HCT116 (cell line): Measurements from ENCODE around the gene LYPD4. TPM values are rescaled to one million over a fixed set of nuclear protein-coding genes. Genes with fewer than 3 reads are reported as not detected.

Source experiments
- ATAC-seq: fragments of 200-7000 bp; cut with Tn5 transposase; 2 replicates; pipeline ENCODE4 v1.9.1; 2020; ENCODE audit warnings: mild to moderate bottlenecking, moderate library complexity
- BruUV-seq: library from RNA; stranded (reverse); fragments of 400-500 nt; replicated peaks from 2 replicates; lab custom pipeline; 2021; lab: Mats Ljungman, UMichigan
- CTCF ChIA-PET: fragments of 300-600 bp; sonication (Branson Sonifier 250); formaldehyde crosslinking; loops from one replicate; lab custom pipeline; 2021; ENCODE audit warnings: antibody characterized with exemption; lab: Charles Lee
- POLR2A ChIA-PET: fragments of 300-600, 350-600 bp; sonication (Branson Sonifier 250); formaldehyde crosslinking; loops from one replicate; lab custom pipeline; 2021; ENCODE audit warnings: antibody characterized with exemption; lab: Charles Lee
- RAD21 ChIA-PET, 2 experiments: fragments of 300-600 bp; sonication (Branson Sonifier 250); formaldehyde crosslinking; loops; one replicate each; lab custom pipeline; 2023; ENCODE audit warnings: low total read pairs in 2 of 2; ENCODE audit not compliant: uncharacterized antibody in 2 of 2, unreplicated experiment in 2 of 2, low non-redundant PET in 1 of 2; lab: Charles Lee
- DNase-seq: peaks from one replicate; pipeline ENCODE4 v3.0.0-alpha.2; 2010; ENCODE audit warnings: low read depth, low spot score
- H2AFZ ChIP-seq: fragments of 200-600 bp; shearing (Covaris generic), sonication (generic); 2 replicates; pipeline ENCODE4 v1.6.1; 2017; ENCODE audit warnings: low read depth, mixed run types, mixed read lengths, antibody characterized with exemption, low read length; ENCODE audit not compliant: poor library complexity, severe bottlenecking
- H3K27ac ChIP-seq: 2 replicates; pipeline ENCODE4 v1.5.1; 2012; ENCODE audit warnings: low read depth, low read length
- H3K27me3 ChIP-seq: fragments of 200-600 bp; sonication (generic); 2 replicates; pipeline ENCODE4 v1.6.1; 2016; ENCODE audit warnings: mixed run types, low read length, mixed read lengths; ENCODE audit not compliant: insufficient read depth
- H3K36me3 ChIP-seq, 2 experiments: fragments of 200-500 bp in 1 of 2; fragments of 200-600 bp in 1 of 2; sonication (Bioruptor generic) in 1 of 2; sonication (generic) in 1 of 2; 2 replicates each; pipeline versions ENCODE4 v1.5.1 to v1.6.1; 2014 to 2016; ENCODE audit warnings: low read length in 2 of 2, inconsistent platforms in 1 of 2, mixed read lengths in 1 of 2, mixed run types in 1 of 2; ENCODE audit not compliant: insufficient read depth in 2 of 2, control insufficient read depth in 1 of 2
- H3K4me1 ChIP-seq, 2 experiments: fragments of 200-600 bp in 1 of 2; sonication (generic) in 1 of 2; 2 replicates each; pipeline versions ENCODE4 v1.5.1 to v1.6.1; 2012 to 2017; ENCODE audit warnings: low read length in 2 of 2, inconsistent platforms in 1 of 2, mild to moderate bottlenecking in 1 of 2, mixed read lengths in 1 of 2, mixed run types in 1 of 2, moderate library complexity in 1 of 2; ENCODE audit not compliant: insufficient read depth in 2 of 2, control insufficient read depth in 1 of 2
- H3K4me2 ChIP-seq: fragments of 200-600 bp; sonication (generic); 2 replicates; pipeline ENCODE4 v1.6.1; 2017; ENCODE audit warnings: mixed run types, low read length, mixed read lengths
- H3K4me3 ChIP-seq, 2 experiments: fragments of 200-600 bp in 1 of 2; sonication (generic) in 1 of 2; replicated peaks in 1 of 2; 2 replicates each; pipeline ENCODE4 v1.5.1; 2011 to 2016; ENCODE audit warnings: low read length in 2 of 2, control low read depth in 1 of 2, low read depth in 1 of 2, mild to moderate bottlenecking in 1 of 2, mixed read lengths in 1 of 2, mixed run types in 1 of 2
- H3K79me2 ChIP-seq: fragments of 200-600 bp; sonication (generic); 2 replicates; pipeline ENCODE4 v1.6.1; 2017; ENCODE audit warnings: mild to moderate bottlenecking, mixed run types, low read length, moderate library complexity, mixed read lengths; ENCODE audit not compliant: insufficient read depth
- H3K9ac ChIP-seq: fragments of 200-600 bp; sonication (generic); 2 replicates; pipeline ENCODE4 v1.6.1; 2016; ENCODE audit warnings: low read length, mixed read lengths
- H3K9me2 ChIP-seq: fragments of 200-600 bp; sonication (generic), shearing (Covaris generic); 2 replicates; pipeline ENCODE4 v1.6.1; 2017; ENCODE audit warnings: mixed run types, mild to moderate bottlenecking, moderate library complexity; ENCODE audit not compliant: insufficient read depth
- H3K9me3 ChIP-seq, 2 experiments: fragments of 200-500 bp in 1 of 2; fragments of 200-600 bp in 1 of 2; sonication (Bioruptor generic) in 1 of 2; sonication (generic) in 1 of 2; 2 replicates each; pipeline ENCODE4 v1.6.1; 2014 to 2017; ENCODE audit warnings: low read length in 2 of 2, mixed read lengths in 2 of 2, inconsistent platforms in 1 of 2, low read depth in 1 of 2, mild to moderate bottlenecking in 1 of 2, mixed run types in 1 of 2, moderate library complexity in 1 of 2; ENCODE audit not compliant: control insufficient read depth in 1 of 2, insufficient read depth in 1 of 2
- H4K20me1 ChIP-seq: fragments of 200-600 bp; sonication (generic), shearing (Covaris generic); 2 replicates; pipeline ENCODE4 v1.6.1; 2017; ENCODE audit warnings: mixed run types, mild to moderate bottlenecking, moderate library complexity; ENCODE audit not compliant: insufficient read depth
- CBX3 ChIP-seq: IDR thresholded peaks from 2 replicates; pipeline ENCODE4 v1.6.1; 2012; ENCODE audit warnings: low read depth
- CEBPB ChIP-seq: IDR thresholded peaks from 2 replicates; pipeline ENCODE4 v1.6.1; 2012; ENCODE audit warnings: low read depth
- CTCF ChIP-seq, 3 experiments: fragments of 200-600 bp in 1 of 3; sonication (generic) in 1 of 3; IDR thresholded peaks in 2 of 3; conservative IDR thresholded peaks in 1 of 3; 2 replicates each; pipeline ENCODE4 v1.5.1; 2012 to 2017; ENCODE audit warnings: low read depth in 2 of 3, low read length in 2 of 3, antibody characterized with exemption in 1 of 3, borderline replicate concordance in 1 of 3, control low read depth in 1 of 3, mild to moderate bottlenecking in 1 of 3, mixed read lengths in 1 of 3, mixed run types in 1 of 3, moderate library complexity in 1 of 3; ENCODE audit not compliant: insufficient read depth in 1 of 3
- ELF1 ChIP-seq: IDR thresholded peaks from 2 replicates; pipeline ENCODE4 v1.6.1; 2012; ENCODE audit warnings: low read depth, borderline replicate concordance
- EZH2 ChIP-seq: fragments of 200-600 bp; sonication (generic); IDR thresholded peaks from 2 replicates; pipeline ENCODE4 v1.6.1; 2017; ENCODE audit warnings: antibody characterized with exemption, mixed run types
- EZH2phosphoT487 ChIP-seq: fragments of 200-600 bp; IDR thresholded peaks from 2 replicates; pipeline ENCODE4 v1.6.1; 2018; ENCODE audit warnings: antibody characterized with exemption, borderline replicate concordance
- JUND ChIP-seq: IDR thresholded peaks from 2 replicates; pipeline ENCODE4 v1.6.1; 2012
- MAX ChIP-seq: IDR thresholded peaks from 2 replicates; pipeline ENCODE4 v1.6.1; 2012
- POLR2A ChIP-seq: IDR thresholded peaks from 2 replicates; pipeline ENCODE4 v1.7.0; 2011; ENCODE audit warnings: borderline replicate concordance; ENCODE audit not compliant: insufficient read depth, insufficient read length; ENCODE audit errors: extremely low read depth
- POLR2AphosphoS5 ChIP-seq: IDR thresholded peaks from 2 replicates; pipeline ENCODE4 v1.6.1; 2011; ENCODE audit warnings: mild to moderate bottlenecking, low read depth, low read length, moderate library complexity
- RAD21 ChIP-seq: IDR thresholded peaks from 2 replicates; pipeline ENCODE4 v1.6.1; 2012; ENCODE audit warnings: low read depth, mild to moderate bottlenecking
- SIN3A ChIP-seq: IDR thresholded peaks from 2 replicates; pipeline ENCODE4 v1.6.1; 2012; ENCODE audit warnings: low read depth
- TCF7L2 ChIP-seq: IDR thresholded peaks from 2 replicates; pipeline ENCODE4 v1.7.0; 2011; ENCODE audit warnings: borderline replicate concordance, inconsistent platforms; ENCODE audit not compliant: insufficient read depth, insufficient read length; ENCODE audit errors: extremely low read depth
- YY1 ChIP-seq: IDR thresholded peaks from 2 replicates; pipeline ENCODE4 v1.6.1; 2011; ENCODE audit warnings: low read length, low read depth, moderate library complexity, mild to moderate bottlenecking; ENCODE audit not compliant: insufficient replicate concordance; ENCODE audit errors: extremely low read depth
- ZFX ChIP-seq: fragments of 450-650 bp; IDR thresholded peaks from 2 replicates; pipeline ENCODE4 v1.6.1; 2017
- ZNF274 ChIP-seq: fragments of 200-500 bp; sonication (Bioruptor generic); IDR thresholded peaks from 2 replicates; pipeline ENCODE4 v1.6.1; 2014; ENCODE audit warnings: mild to moderate bottlenecking, low read depth, low read length, inconsistent platforms
- intact Hi-C: fragments of 100-400 bp; cut with micrococcal nuclease; formaldehyde crosslinking; loops from 2 replicates; pipeline ENCODE4 v1.10.0; 2022
- total RNA-seq: library from RNA; stranded (reverse); gene quantifications from one replicate; pipeline ENCODE4 v1.2.1, GENCODE V29; 2021; ENCODE audit not compliant: unreplicated experiment
- TF ChIP-seq, protein P1 (sequence below): IDR thresholded peaks from 2 replicates; pipeline ENCODE4 v1.6.1; 2012; ENCODE audit warnings: low read depth

LYPD4 gene
- total RNA-seq, 1 experiment from 2014 or later: not detected

- CTCF ChIA-PET: no interaction called here
- no peak for DNase-seq
- H3K79me2 ChIP-seq: no peaks in the 10 kb centered on the region
- no peaks in the 10 kb centered on the region for H3K9me2 ChIP-seq
- intact Hi-C loops: no loop called here
- no peaks in the 10 kb centered on the region for H3K36me3 ChIP-seq
- RAD21 ChIA-PET: no interaction called here
- no peak for TF ChIP-seq POLR2A
- no peak for ATAC-seq
- H2AFZ ChIP-seq: no peak within 1 kb of the TSS
- POLR2A ChIA-PET: no interaction called here
- H3K4me3 ChIP-seq: no peak within 1 kb of the TSS
- H3K9ac ChIP-seq: no peak within 1 kb of the TSS
- H4K20me1 ChIP-seq: no peaks in the 10 kb centered on the region
- no peak within 1 kb of the TSS for H3K27ac ChIP-seq
- H3K4me2 ChIP-seq: no peak within 1 kb of the TSS
- H3K9me3 ChIP-seq: no peaks in the 10 kb centered on the region
- no TSS peak for BruUV-seq
- no peaks in the 10 kb centered on the region for H3K27me3 ChIP-seq
- H3K4me1 ChIP-seq: no peaks in the 10 kb centered on the region
Observed at GRCh38 chr19:41845001-41845050, 343 bp upstream of the LYPD4 start, which contains the start of gene DMRTC2. Gene DMRTC2, plus strand, starts transcription at chr19:41845042. Its CDS starts 2,387 bp downstream, at chr19:41847429.

GRCh38 chr19:41843371-41843770 lies 1.1 kb downstream of the LYPD4 start:
- H3K4me3 ChIP-seq: no peak overlapping the region
- no peak overlapping the region for H3K4me2 ChIP-seq
- no TSS peak for BruUV-seq
- no peak for ATAC-seq
- no peaks in the 10 kb centered on the region for H3K9me2 ChIP-seq
- ChIA-PET CTCF (no interaction called here), POLR2A (interaction anchor here (0.9 kb wide), 1 partner anchor 16 kb away, joined by 3 read pairs; the partner anchor contains the start of gene RPS19)
- no peak overlapping the region for H2AFZ ChIP-seq
- no peak overlapping the region for H3K9ac ChIP-seq
- TF ChIP-seq CTCF (IDR thresholded peaks at IDR 0.05 in 2 of 3, conservative IDR thresholded peaks at IDR 0.05 in 1 of 3; ENCODE audit: borderline replicate concordance in 1 of 3, insufficient read depth in 1 of 3, low read depth in 2 of 3, low read length in 2 of 3) (no peak), ZFX (no peak), CEBPB (no peak), ZNF274 (no peak), POLR2AphosphoS5 (no peak), SIN3A (no peak), TCF7L2 (no peak), RAD21 (no peak), YY1 (no peak), MAX (no peak), JUND (no peak), EZH2phosphoT487 (no peak), EZH2 (no peak), CBX3 (no peak), ELF1 (no peak)
- TF ChIP-seq, protein P1, sequence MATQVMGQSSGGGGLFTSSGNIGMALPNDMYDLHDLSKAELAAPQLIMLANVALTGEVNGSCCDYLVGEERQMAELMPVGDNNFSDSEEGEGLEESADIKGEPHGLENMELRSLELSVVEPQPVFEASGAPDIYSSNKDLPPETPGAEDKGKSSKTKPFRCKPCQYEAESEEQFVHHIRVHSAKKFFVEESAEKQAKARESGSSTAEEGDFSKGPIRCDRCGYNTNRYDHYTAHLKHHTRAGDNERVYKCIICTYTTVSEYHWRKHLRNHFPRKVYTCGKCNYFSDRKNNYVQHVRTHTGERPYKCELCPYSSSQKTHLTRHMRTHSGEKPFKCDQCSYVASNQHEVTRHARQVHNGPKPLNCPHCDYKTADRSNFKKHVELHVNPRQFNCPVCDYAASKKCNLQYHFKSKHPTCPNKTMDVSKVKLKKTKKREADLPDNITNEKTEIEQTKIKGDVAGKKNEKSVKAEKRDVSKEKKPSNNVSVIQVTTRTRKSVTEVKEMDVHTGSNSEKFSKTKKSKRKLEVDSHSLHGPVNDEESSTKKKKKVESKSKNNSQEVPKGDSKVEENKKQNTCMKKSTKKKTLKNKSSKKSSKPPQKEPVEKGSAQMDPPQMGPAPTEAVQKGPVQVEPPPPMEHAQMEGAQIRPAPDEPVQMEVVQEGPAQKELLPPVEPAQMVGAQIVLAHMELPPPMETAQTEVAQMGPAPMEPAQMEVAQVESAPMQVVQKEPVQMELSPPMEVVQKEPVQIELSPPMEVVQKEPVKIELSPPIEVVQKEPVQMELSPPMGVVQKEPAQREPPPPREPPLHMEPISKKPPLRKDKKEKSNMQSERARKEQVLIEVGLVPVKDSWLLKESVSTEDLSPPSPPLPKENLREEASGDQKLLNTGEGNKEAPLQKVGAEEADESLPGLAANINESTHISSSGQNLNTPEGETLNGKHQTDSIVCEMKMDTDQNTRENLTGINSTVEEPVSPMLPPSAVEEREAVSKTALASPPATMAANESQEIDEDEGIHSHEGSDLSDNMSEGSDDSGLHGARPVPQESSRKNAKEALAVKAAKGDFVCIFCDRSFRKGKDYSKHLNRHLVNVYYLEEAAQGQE: no peak
- TF ChIP-seq, all 23 proteins: peak for 0
- Histone ChIP-seq H3K36me3 (no peaks in the 10 kb centered on the region), H3K9me3 (no peaks in the 10 kb centered on the region), H3K27me3 (0 out of 2 replicates have a peak, but pooled peaks cover 7% of the 10 kb centered on the region), H3K4me1 (no peaks in the 10 kb centered on the region), H3K79me2 (no peaks in the 10 kb centered on the region), H4K20me1 (no peaks in the 10 kb centered on the region), H3K27ac (no peak overlapping the region)
- intact Hi-C loops: no loop called here
- no peak for DNase-seq
- RAD21 ChIA-PET: no interaction called here
